IMR-90 (cell line): Measurements from ENCODE around the gene TPO. TPM values are rescaled to one million over a fixed set of nuclear protein-coding genes. Genes with fewer than 3 reads are reported as not detected.

ENCODE experiments used
- ATAC-seq: fragments of 200-7000 bp; cut with Tn5 transposase; 2 replicates; pipeline ENCODE4 v1.9.1; 2020; ENCODE audit warnings: low read depth, mild to moderate bottlenecking, moderate library complexity
- BruUV-seq: library from RNA; stranded (reverse); fragments of 400-500 nt; replicated peaks from 2 replicates; lab custom pipeline; 2021; lab: Mats Ljungman, UMichigan
- CTCF ChIA-PET: fragments of 300-600 bp; formaldehyde crosslinking; extraction: SDS; loops from one replicate; lab custom pipeline; 2021; ENCODE audit warnings: antibody characterized with exemption; lab: Yijun Ruan, JAX
- POLR2A ChIA-PET: fragments of 300-600 bp; sonication (Branson Sonifier 250); formaldehyde crosslinking; loops from one replicate; lab custom pipeline; 2022; ENCODE audit warnings: antibody characterized with exemption; ENCODE audit not compliant: unreplicated experiment; lab: Charles Lee
- DNase-seq: peaks from one replicate; pipeline ENCODE4 v3.0.0; 2013
- H2AFZ ChIP-seq: replicated peaks from 2 replicates; pipeline ENCODE3; 2013; ENCODE audit warnings: low read length, mild to moderate bottlenecking; ENCODE audit not compliant: poor library complexity
- H2AK5ac ChIP-seq: 2 replicates; pipeline ENCODE4 v1.6.1; 2013; ENCODE audit warnings: low read depth, low read length, inconsistent platforms
- H2AK9ac ChIP-seq: replicated peaks from 2 replicates; pipeline ENCODE3; 2013; ENCODE audit warnings: mild to moderate bottlenecking, low read depth, low read length, moderate library complexity; ENCODE audit not compliant: poor library complexity
- H2BK120ac ChIP-seq: 2 replicates; pipeline ENCODE4 v1.6.1; 2013; ENCODE audit warnings: low read depth, low read length, inconsistent platforms
- H2BK15ac ChIP-seq: 3 replicates; pipeline ENCODE4 v1.6.1; 2013; ENCODE audit warnings: low read depth, low read length, inconsistent platforms
- H2BK20ac ChIP-seq: 2 replicates; pipeline ENCODE4 v1.6.1; 2013; ENCODE audit warnings: low read depth, mild to moderate bottlenecking, inconsistent platforms, low read length, moderate library complexity
- H2BK5ac ChIP-seq: 2 replicates; pipeline ENCODE4 v1.6.1; 2013; ENCODE audit warnings: mild to moderate bottlenecking, low read depth, low read length, inconsistent platforms; ENCODE audit not compliant: poor library complexity, severe bottlenecking
- H3K14ac ChIP-seq: replicated peaks from 2 replicates; pipeline ENCODE4 v1.6.1; 2013; ENCODE audit warnings: low read depth, low read length, inconsistent platforms
- H3K18ac ChIP-seq: 2 replicates; pipeline ENCODE4 v1.6.1; 2013; ENCODE audit warnings: low read depth, low read length, control low read depth
- H3K23ac ChIP-seq: 2 replicates; pipeline ENCODE4 v1.6.1; 2013; ENCODE audit warnings: low read depth, low read length, inconsistent platforms
- H3K27ac ChIP-seq: 2 replicates; pipeline ENCODE4 v1.5.1; 2013; ENCODE audit warnings: mild to moderate bottlenecking, control low read depth, low read length; ENCODE audit not compliant: insufficient read depth
- H3K27me3 ChIP-seq: 2 replicates; pipeline ENCODE4 v1.6.1; 2013; ENCODE audit warnings: low read length; ENCODE audit not compliant: control insufficient read depth, insufficient read depth
- H3K36me3 ChIP-seq: 2 replicates; pipeline ENCODE4 v1.6.1; 2013; ENCODE audit warnings: low read length, mixed read lengths; ENCODE audit not compliant: control insufficient read depth, insufficient read depth
- H3K4ac ChIP-seq: 2 replicates; pipeline ENCODE4 v1.6.1; 2013; ENCODE audit warnings: low read depth, low read length, inconsistent platforms
- H3K4me1 ChIP-seq: 2 replicates; pipeline ENCODE4 v1.6.1; 2013; ENCODE audit warnings: low read length, mixed read lengths; ENCODE audit not compliant: control insufficient read depth, insufficient read depth
- H3K4me2 ChIP-seq: 2 replicates; pipeline ENCODE4 v1.6.1; 2013; ENCODE audit warnings: low read depth, mild to moderate bottlenecking, control low read depth, low read length, moderate library complexity
- H3K4me3 ChIP-seq: 2 replicates; pipeline ENCODE4 v1.5.1; 2013; ENCODE audit warnings: low read depth, mild to moderate bottlenecking, control low read depth, low read length, moderate library complexity; ENCODE audit not compliant: insufficient read depth
- H3K56ac ChIP-seq: 2 replicates; pipeline ENCODE4 v1.6.1; 2013; ENCODE audit warnings: low read length, inconsistent platforms; ENCODE audit not compliant: insufficient read depth; ENCODE audit errors: extremely low read depth
- H3K79me1 ChIP-seq, 2 experiments: 2 replicates each; pipeline ENCODE4 v1.6.1; 2013; ENCODE audit warnings: low read length in 2 of 2, inconsistent platforms in 1 of 2, low read depth in 1 of 2
- H3K9ac ChIP-seq: 2 replicates; pipeline ENCODE4 v1.6.1; 2013; ENCODE audit warnings: low read depth, low read length, control low read depth
- H3K9me1 ChIP-seq: 2 replicates; pipeline ENCODE4 v1.6.1; 2013; ENCODE audit warnings: low read length, inconsistent platforms; ENCODE audit not compliant: insufficient read depth
- H3K9me3 ChIP-seq: 2 replicates; pipeline ENCODE4 v1.6.1; 2013; ENCODE audit warnings: low read length; ENCODE audit not compliant: control insufficient read depth, insufficient read depth
- H4K20me1 ChIP-seq: 2 replicates; pipeline ENCODE4 v1.6.1; 2013; ENCODE audit warnings: low read length, inconsistent platforms; ENCODE audit not compliant: insufficient read depth
- H4K5ac ChIP-seq: 2 replicates; pipeline ENCODE4 v1.6.1; 2013; ENCODE audit warnings: mild to moderate bottlenecking, low read depth, low read length, control low read depth
- H4K8ac ChIP-seq, 2 experiments: 2 replicates each; pipeline ENCODE4 v1.6.1; 2013; ENCODE audit warnings: low read depth in 2 of 2, low read length in 2 of 2, control low read depth in 1 of 2, inconsistent platforms in 1 of 2
- H4K91ac ChIP-seq: 2 replicates; pipeline ENCODE4 v1.6.1; 2013; ENCODE audit warnings: low read depth, low read length, inconsistent platforms; ENCODE audit not compliant: insufficient read depth
- CEBPB ChIP-seq: IDR thresholded peaks from 2 replicates; pipeline ENCODE4 v1.6.1; 2012; ENCODE audit warnings: low read depth, low read length, improper control_type of control experiment
- MAFK ChIP-seq: IDR thresholded peaks from 2 replicates; pipeline ENCODE4 v1.6.1; 2012; ENCODE audit warnings: low read depth, low read length, improper control_type of control experiment
- RFX5 ChIP-seq: IDR thresholded peaks from 2 replicates; pipeline ENCODE4 v1.8.0; 2012; ENCODE audit warnings: low read depth, mild to moderate bottlenecking, low read length, moderate library complexity
- WGBS, 2 experiments: methylation state at CpG; one replicate each; pipeline versions ENCODE4 v1.1.5 to v1.1.7; 2013; ENCODE audit warnings: missing lambda C conversion rate in 2 of 2; ENCODE audit not compliant: insufficient read length in 1 of 2; ENCODE audit errors: extremely low coverage in 2 of 2; 5-methylcytosine and 5-hydroxymethylcytosine counted together
- dilution Hi-C: fragments of 300-500 bp; cut with HindIII; formaldehyde crosslinking; loops from one replicate; pipeline ENCODE4 v1.14.3; 2018; ENCODE audit warnings: low sequenced_read_pairs; ENCODE audit not compliant: unreplicated experiment
- in situ Hi-C: fragments of 300-500 bp; cut with MboI; formaldehyde crosslinking; loops from 3 replicates; pipeline ENCODE4 v1.14.3; 2019; ENCODE audit warnings: low sequenced_read_pairs, inconsistent platforms, mixed read lengths
- intact Hi-C: fragments of 100-400 bp; cut with micrococcal nuclease; formaldehyde crosslinking; loops from 2 replicates; pipeline ENCODE4 v1.10.0; 2022
- polyA plus RNA-seq, 3 experiments: library from polyadenylated mRNA; depleted of rRNA; stranded (reverse); fragments of >200 nt; gene quantifications; 2 replicates each; pipeline ENCODE4 v1.2.3, GENCODE V29; 2012; ENCODE audit warnings: low replicate concordance in 1 of 3
- total RNA-seq: library from RNA; depleted of rRNA; stranded (reverse); fragments of >200 nt; gene quantifications from 2 replicates; pipeline ENCODE4 v1.2.3, GENCODE V29; 2012
- TF ChIP-seq, protein P1 (sequence below): conservative IDR thresholded peaks from 2 replicates; pipeline ENCODE4 v1.5.1; 2012; ENCODE audit warnings: mild to moderate bottlenecking, low read depth, low read length, improper control_type of control experiment

TPO gene
- total and polyA plus RNA-seq, 2 of the 4 experiments (the other 2 are of a cell fraction) = not detected

DNA sequence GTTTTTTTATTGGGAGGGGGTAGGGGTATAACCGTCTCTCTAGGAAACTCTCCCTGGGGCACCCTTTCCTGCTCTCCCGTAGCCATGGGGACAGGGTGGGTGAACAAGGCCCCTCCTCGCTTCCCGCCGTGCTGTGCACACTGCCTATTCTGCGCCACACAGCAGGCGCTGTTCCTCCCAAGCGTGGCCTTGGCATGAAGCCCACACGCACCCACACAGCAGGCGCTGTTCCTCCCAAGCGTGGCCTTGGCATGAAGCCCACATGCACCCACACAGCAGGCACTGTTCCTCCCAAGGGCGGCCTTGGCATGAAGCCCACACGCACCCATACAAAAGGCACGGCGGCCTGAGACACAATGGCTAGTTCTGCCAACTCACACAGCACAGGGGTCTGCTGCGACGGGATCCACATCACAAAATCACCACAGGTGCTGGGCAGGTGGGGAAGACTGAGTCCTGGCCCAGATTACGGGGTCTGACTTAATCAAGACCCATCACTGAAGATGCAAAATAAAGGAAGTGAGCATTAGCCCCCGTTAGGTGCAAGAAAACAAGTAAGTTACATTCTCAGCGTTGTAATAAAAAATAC lies 46.6 kb upstream of the TPO start:
- no peaks in the 10 kb centered on the region for H3K4me1 ChIP-seq
- no peaks in the 10 kb centered on the region for H3K27me3 ChIP-seq
- dilution Hi-C loops (no loop called here), in situ Hi-C loops (no loop called here), intact Hi-C loops (loop anchor here (5.0 kb wide), 1 partner anchor 374 kb away; no protein-coding TSS in a partner anchor)
- H3K56ac ChIP-seq = no peak overlapping the region
- H3K36me3 ChIP-seq = no peaks in the 10 kb centered on the region
- no peak overlapping the region for H2BK5ac ChIP-seq
- no peak overlapping the region for H4K5ac ChIP-seq
- H2AFZ ChIP-seq = no peak overlapping the region
- no peak overlapping the region for H2BK120ac ChIP-seq
- H3K79me1 ChIP-seq = no peaks in the 10 kb centered on the region
- no peak overlapping the region for H2BK20ac ChIP-seq
- H3K23ac ChIP-seq = no peak overlapping the region
- no peak overlapping the region for H4K91ac ChIP-seq
- H3K9ac ChIP-seq = no peak overlapping the region
- H2BK15ac ChIP-seq = no peak overlapping the region
- no peak overlapping the region for H3K4me3 ChIP-seq
- H3K27ac ChIP-seq = no peak overlapping the region
- WGBS, 2 experiments = 80% methylated on average over 5 of the region's 20 CpGs; no CpG with 5 or more reads in 1 of the 2 experiments
- no peak overlapping the region for H3K4ac ChIP-seq
- TF ChIP-seq CEBPB (no peak), MAFK (no peak), RFX5 (no peak)
- TF ChIP-seq, protein P1, sequence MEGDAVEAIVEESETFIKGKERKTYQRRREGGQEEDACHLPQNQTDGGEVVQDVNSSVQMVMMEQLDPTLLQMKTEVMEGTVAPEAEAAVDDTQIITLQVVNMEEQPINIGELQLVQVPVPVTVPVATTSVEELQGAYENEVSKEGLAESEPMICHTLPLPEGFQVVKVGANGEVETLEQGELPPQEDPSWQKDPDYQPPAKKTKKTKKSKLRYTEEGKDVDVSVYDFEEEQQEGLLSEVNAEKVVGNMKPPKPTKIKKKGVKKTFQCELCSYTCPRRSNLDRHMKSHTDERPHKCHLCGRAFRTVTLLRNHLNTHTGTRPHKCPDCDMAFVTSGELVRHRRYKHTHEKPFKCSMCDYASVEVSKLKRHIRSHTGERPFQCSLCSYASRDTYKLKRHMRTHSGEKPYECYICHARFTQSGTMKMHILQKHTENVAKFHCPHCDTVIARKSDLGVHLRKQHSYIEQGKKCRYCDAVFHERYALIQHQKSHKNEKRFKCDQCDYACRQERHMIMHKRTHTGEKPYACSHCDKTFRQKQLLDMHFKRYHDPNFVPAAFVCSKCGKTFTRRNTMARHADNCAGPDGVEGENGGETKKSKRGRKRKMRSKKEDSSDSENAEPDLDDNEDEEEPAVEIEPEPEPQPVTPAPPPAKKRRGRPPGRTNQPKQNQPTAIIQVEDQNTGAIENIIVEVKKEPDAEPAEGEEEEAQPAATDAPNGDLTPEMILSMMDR = no peak
- no peak overlapping the region for H4K8ac ChIP-seq
- DNase-seq = no peak
- no peak for ATAC-seq
- no peak overlapping the region for H3K18ac ChIP-seq
- no peak overlapping the region for H3K4me2 ChIP-seq
- ChIA-PET POLR2A (no interaction called here), CTCF (no interaction called here)
- no TSS peak for BruUV-seq
- H3K14ac ChIP-seq = no peak overlapping the region
- no peaks in the 10 kb centered on the region for H3K9me1 ChIP-seq
- H3K9me3 ChIP-seq = peaks cover 14% of the 10 kb centered on the region; the same call in 1 of the 2 replicates
- no peak overlapping the region for H2AK9ac ChIP-seq
- H4K20me1 ChIP-seq = no peaks in the 10 kb centered on the region
- H2AK5ac ChIP-seq = no peak overlapping the region
